A673 (cell line): Measurements from ENCODE around the gene ALDH3B1. TPM values are rescaled to one million over a fixed set of nuclear protein-coding genes. Genes with fewer than 3 reads are reported as not detected.

Experiments used
- BruUV-seq: library from RNA; stranded (reverse); fragments of 400-500 nt; replicated peaks from 2 replicates; lab custom pipeline; 2021; lab: Mats Ljungman, UMichigan
- CTCF ChIA-PET: fragments of 300-600 bp; sonication (Branson Sonifier 250); formaldehyde crosslinking; loops from one replicate; lab custom pipeline; 2022; ENCODE audit warnings: antibody characterized with exemption; lab: Charles Lee
- POLR2A ChIA-PET: fragments of 300-600 bp; sonication (Branson Sonifier 250); formaldehyde crosslinking; loops from one replicate; lab custom pipeline; 2022; ENCODE audit warnings: antibody characterized with exemption; ENCODE audit not compliant: low non-redundant PET; lab: Charles Lee
- DNase-seq: peaks from one replicate; pipeline ENCODE4 v3.0.0-alpha.2; 2015; ENCODE audit warnings: low spot score
- H3K27ac ChIP-seq: fragments of 200-600 bp; sonication (generic); 2 replicates; pipeline ENCODE4 v1.5.1; 2016; ENCODE audit warnings: mixed run types, low read depth, mild to moderate bottlenecking, mixed read lengths, antibody characterized with exemption, low read length; ENCODE audit not compliant: poor library complexity, severe bottlenecking
- H3K27me3 ChIP-seq: fragments of 200-600 bp; sonication (generic); replicated peaks from 2 replicates; pipeline ENCODE4 v1.6.1; 2017; ENCODE audit warnings: mixed run types, low read depth, mild to moderate bottlenecking, mixed read lengths, antibody characterized with exemption, low read length; ENCODE audit not compliant: insufficient read depth, poor library complexity
- H3K36me3 ChIP-seq: fragments of 200-600 bp; sonication (generic); 2 replicates; pipeline ENCODE4 v1.6.1; 2016; ENCODE audit warnings: mixed run types, mild to moderate bottlenecking, mixed read lengths, antibody characterized with exemption, low read length; ENCODE audit not compliant: insufficient read depth, poor library complexity, severe bottlenecking
- H3K4me1 ChIP-seq: fragments of 200-600 bp; sonication (generic); 2 replicates; pipeline ENCODE4 v1.6.1; 2017; ENCODE audit warnings: mixed run types, mild to moderate bottlenecking, mixed read lengths, antibody characterized with exemption, low read length; ENCODE audit not compliant: insufficient read depth, poor library complexity, severe bottlenecking
- H3K4me3 ChIP-seq: fragments of 200-600 bp; sonication (generic); 2 replicates; pipeline ENCODE4 v1.5.1; 2016; ENCODE audit warnings: low read depth, mixed run types, mild to moderate bottlenecking, mixed read lengths, low read length; ENCODE audit not compliant: poor library complexity, severe bottlenecking
- H3K9me3 ChIP-seq: fragments of 200-600 bp; sonication (generic); 2 replicates; pipeline ENCODE4 v1.6.1; 2016; ENCODE audit warnings: mixed run types, low read depth, mild to moderate bottlenecking, mixed read lengths, antibody characterized with exemption, low read length; ENCODE audit not compliant: poor library complexity, severe bottlenecking
- EZH2 ChIP-seq: fragments of 200-600 bp; sonication (generic); IDR thresholded peaks from 2 replicates; pipeline ENCODE4 v1.6.1; 2017; ENCODE audit warnings: borderline replicate concordance, low read depth, mild to moderate bottlenecking, mixed read lengths, antibody characterized with exemption, low read length; ENCODE audit not compliant: poor library complexity, severe bottlenecking
- intact Hi-C: fragments of 100-400 bp; cut with micrococcal nuclease; formaldehyde crosslinking; loops from one replicate; pipeline ENCODE4 v1.10.0; 2022; ENCODE audit not compliant: unreplicated experiment
- total RNA-seq: library from RNA; stranded (reverse); gene quantifications from 2 replicates; pipeline ENCODE4 v1.2.3, GENCODE V29; 2021
- TF ChIP-seq, protein P1 (sequence below): fragments of 300-800, 200-600 bp; sonication (generic); conservative IDR thresholded peaks from 2 replicates; pipeline ENCODE4 v1.5.1; 2017; ENCODE audit warnings: low read depth, mild to moderate bottlenecking, antibody characterized with exemption, low read length, moderate library complexity, mixed read lengths

The ALDH3B1 gene
- total RNA-seq, 1 experiment from 2014 or later, result not detected

DNA sequence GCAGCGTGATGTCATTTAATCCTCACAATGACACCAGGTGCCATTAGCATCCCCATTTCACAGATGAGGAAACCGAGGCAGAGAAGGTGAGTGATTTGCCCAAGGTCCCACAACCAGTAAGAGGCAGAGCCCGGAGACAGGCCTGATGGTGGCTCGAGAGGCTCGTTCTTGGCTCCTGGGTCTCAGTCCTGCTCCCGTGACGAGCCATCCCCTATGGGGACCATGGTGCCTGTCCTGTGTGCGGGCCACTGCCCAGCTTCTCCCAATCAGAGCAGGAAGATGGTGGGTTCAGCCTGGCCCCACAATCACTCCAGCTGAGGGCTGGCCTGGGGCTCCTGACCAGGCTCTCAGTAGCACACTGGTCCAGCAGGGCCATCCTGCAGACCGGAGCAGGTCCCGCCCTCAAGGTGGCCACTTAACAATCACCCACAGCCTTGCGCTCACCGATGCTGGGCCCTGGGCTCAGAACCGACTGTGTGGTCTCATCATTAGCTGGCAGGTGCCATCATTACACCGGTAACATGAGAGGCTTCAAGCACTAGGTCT lies 3.6 kb downstream of the ALDH3B1 start:
- ChIA-PET CTCF (no interaction called here), POLR2A (no interaction called here)
- no peak for DNase-seq
- Histone ChIP-seq H3K4me1 (no peaks in the 10 kb centered on the region), H3K4me3 (no peak overlapping the region), H3K27me3 (no peaks in the 10 kb centered on the region), H3K9me3 (no peaks in the 10 kb centered on the region), H3K27ac (no peak overlapping the region), H3K36me3 (no peaks in the 10 kb centered on the region)
- no TSS peak for BruUV-seq
- TF ChIP-seq, protein P1, sequence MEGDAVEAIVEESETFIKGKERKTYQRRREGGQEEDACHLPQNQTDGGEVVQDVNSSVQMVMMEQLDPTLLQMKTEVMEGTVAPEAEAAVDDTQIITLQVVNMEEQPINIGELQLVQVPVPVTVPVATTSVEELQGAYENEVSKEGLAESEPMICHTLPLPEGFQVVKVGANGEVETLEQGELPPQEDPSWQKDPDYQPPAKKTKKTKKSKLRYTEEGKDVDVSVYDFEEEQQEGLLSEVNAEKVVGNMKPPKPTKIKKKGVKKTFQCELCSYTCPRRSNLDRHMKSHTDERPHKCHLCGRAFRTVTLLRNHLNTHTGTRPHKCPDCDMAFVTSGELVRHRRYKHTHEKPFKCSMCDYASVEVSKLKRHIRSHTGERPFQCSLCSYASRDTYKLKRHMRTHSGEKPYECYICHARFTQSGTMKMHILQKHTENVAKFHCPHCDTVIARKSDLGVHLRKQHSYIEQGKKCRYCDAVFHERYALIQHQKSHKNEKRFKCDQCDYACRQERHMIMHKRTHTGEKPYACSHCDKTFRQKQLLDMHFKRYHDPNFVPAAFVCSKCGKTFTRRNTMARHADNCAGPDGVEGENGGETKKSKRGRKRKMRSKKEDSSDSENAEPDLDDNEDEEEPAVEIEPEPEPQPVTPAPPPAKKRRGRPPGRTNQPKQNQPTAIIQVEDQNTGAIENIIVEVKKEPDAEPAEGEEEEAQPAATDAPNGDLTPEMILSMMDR, result no peak
- TF ChIP-seq EZH2, result no peak
- intact Hi-C loops, result no loop called here

DNA sequence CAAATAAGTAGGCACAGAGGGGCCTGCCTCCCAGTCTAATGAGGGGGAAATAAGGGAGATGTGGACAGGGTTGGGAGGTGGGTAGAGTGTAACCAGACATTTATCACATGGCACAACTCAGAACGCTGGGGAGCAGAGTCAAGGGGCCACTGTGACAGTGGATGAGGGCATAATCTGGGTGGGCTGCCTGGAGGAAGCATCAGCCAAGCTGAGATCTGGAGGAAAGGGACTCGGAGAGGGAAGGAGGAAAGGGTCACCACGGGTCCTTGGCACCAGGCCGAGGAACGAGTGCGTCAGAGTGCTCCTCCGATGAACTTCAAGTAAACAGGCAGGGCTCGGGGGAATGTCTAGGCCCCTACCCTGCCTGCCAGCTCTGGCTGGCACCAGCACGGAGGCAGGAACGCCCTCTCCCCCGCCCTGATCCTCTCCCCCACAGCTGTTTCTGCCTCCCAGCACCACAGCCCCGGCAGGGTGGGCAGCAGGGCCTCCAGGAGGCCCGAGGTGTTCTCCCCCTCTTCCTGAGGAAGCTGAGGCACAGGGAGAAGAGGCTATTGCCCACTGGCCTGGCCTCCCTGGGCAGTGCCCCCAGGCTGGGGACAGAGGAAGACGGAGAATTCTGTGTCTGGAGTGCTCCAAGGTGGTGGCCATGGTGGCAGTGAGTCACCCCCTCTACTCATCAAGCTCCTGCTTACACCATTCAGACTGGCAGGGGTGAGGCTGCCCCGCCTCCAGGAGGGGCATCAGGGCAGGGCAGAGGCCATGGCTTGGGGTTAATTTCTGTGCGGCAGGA lies 4.2 kb downstream of the ALDH3B1 start:
- ChIA-PET CTCF (no interaction called here), POLR2A (no interaction called here)
- Histone ChIP-seq H3K4me3 (no peak overlapping the region), H3K4me1 (no peaks in the 10 kb centered on the region), H3K9me3 (no peaks in the 10 kb centered on the region), H3K27ac (no peak overlapping the region), H3K27me3 (no peaks in the 10 kb centered on the region), H3K36me3 (no peaks in the 10 kb centered on the region)
- TF ChIP-seq EZH2, result no peak
- TF ChIP-seq, protein P1, result no peak
- intact Hi-C loops, result no loop called here
- no TSS peak for BruUV-seq
- DNase-seq, result no peak

DNA sequence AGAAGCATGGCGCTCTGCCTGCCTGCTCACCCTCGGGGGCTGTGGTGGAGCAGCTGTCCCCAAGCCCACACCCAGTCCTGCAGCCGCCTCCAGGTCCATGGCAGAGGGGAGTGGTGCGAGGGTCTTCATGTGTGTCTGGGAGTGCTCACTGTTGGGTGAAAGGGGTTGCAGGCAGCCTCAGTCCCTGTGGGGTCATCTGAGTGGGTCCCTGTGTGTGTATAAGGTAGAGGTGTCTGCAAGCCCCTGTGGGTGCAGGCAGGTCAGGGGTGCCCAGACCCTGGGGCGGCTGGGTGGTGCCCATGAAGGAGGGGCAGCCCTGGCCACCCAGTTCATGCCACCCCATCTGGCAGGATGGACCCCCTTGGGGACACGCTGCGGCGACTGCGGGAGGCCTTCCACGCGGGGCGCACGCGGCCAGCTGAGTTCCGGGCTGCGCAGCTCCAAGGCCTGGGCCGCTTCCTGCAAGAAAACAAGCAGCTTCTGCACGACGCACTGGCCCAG lies 4.9 kb downstream of the ALDH3B1 start:
- Histone ChIP-seq H3K36me3 (no peaks in the 10 kb centered on the region), H3K9me3 (no peaks in the 10 kb centered on the region), H3K4me1 (no peaks in the 10 kb centered on the region), H3K27me3 (no peaks in the 10 kb centered on the region), H3K27ac (no peak overlapping the region), H3K4me3 (no peak overlapping the region)
- intact Hi-C loops, result no loop called here
- no TSS peak for BruUV-seq
- CTCF ChIA-PET, result no interaction called here
- no peak for TF ChIP-seq EZH2
- DNase-seq, result no peak
- POLR2A ChIA-PET, result no interaction called here
